NB4 (cell line): Measurements from ENCODE around the gene KCNT2.

Experiments
- MYC ChIP-seq: IDR thresholded peaks from 2 replicates; pipeline ENCODE4 v1.6.1; 2011; ENCODE audit warnings: low read depth, low read length
- POLR2A ChIP-seq: IDR thresholded peaks from 2 replicates; pipeline ENCODE4 v1.6.1; 2011; ENCODE audit warnings: mild to moderate bottlenecking; ENCODE audit not compliant: insufficient read length; ENCODE audit errors: extremely low read depth
- TF ChIP-seq, protein P1 (sequence below): IDR thresholded peaks from 2 replicates; pipeline ENCODE4 v1.6.1; 2011; ENCODE audit warnings: low read depth, low read length
- TF ChIP-seq, protein P2 (sequence below): IDR thresholded peaks from one replicate; pipeline ENCODE4 v1.5.1; 2012; ENCODE audit warnings: low read depth, low read length

DNA sequence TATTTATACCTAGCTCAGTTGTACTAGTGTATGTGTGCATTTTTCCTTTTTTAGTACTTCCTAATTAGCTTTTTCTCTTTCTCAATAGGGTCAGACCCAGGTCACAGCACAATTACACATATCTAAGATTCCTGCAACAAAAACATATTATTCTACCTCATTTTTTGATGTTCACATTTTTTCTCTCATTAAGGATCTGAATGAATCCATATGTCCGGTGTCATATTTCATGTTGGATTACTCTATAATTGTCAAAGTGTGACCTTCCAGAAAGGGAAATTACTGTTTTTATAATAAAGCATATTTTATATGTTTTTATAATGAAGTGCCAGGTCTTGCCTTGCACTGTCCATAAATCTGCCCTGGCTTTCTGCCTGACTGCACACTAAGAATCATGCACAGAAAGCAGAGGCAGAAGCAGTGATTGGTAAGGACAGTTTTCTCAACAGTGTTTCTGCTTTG is 143.7 kb downstream of the KCNT2 start:
- TF ChIP-seq, protein P1, sequence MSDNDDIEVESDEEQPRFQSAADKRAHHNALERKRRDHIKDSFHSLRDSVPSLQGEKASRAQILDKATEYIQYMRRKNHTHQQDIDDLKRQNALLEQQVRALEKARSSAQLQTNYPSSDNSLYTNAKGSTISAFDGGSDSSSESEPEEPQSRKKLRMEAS, result no peak
- TF ChIP-seq, protein P2, sequence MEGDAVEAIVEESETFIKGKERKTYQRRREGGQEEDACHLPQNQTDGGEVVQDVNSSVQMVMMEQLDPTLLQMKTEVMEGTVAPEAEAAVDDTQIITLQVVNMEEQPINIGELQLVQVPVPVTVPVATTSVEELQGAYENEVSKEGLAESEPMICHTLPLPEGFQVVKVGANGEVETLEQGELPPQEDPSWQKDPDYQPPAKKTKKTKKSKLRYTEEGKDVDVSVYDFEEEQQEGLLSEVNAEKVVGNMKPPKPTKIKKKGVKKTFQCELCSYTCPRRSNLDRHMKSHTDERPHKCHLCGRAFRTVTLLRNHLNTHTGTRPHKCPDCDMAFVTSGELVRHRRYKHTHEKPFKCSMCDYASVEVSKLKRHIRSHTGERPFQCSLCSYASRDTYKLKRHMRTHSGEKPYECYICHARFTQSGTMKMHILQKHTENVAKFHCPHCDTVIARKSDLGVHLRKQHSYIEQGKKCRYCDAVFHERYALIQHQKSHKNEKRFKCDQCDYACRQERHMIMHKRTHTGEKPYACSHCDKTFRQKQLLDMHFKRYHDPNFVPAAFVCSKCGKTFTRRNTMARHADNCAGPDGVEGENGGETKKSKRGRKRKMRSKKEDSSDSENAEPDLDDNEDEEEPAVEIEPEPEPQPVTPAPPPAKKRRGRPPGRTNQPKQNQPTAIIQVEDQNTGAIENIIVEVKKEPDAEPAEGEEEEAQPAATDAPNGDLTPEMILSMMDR, result no peak
- TF ChIP-seq MYC (no peak), POLR2A (no peak)
